Activated CD4-positive, alpha-beta T cell treated with anti-CD3 and anti-CD28 coated beads, Interleukin-10, Interleukin-2, amounts not matched to agents 100 ng/mL and 50 ng/mL, durations not matched to agents 16 hours and 8 hours (primary cell): ENCODE measurements around the gene SHISA6.
"Not testable (repeated sequence)": the region's sequence is repeated elsewhere in the genome, so short reads cannot be mapped to it uniquely, and the experiment has no call there.

Experiments
- DNase-seq: peaks from one replicate; pipeline ENCODE4 v3.0.0-alpha.2; 2020

SHISA6 gene

DNA sequence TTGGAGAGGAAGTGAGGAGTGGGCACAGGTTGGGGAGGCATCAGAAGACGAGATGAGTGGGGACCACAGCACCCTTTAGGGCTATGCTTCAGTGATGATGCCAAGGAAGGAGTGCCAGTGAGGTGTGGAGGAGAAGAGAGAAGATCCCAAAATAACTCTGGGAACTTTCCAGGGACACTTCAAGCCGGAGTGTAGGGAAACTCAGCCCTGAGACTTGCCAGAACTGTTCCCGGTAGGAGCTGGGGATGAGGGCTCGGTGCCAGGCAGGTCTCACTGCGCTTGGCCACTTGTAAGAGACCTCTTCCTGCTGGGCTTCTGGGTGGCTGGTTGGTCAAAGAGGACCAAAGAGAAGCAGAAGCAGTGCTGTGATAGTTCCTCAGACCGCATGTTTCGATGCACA is 63.6 kb downstream of the SHISA6 start:
- DNase-seq = no peak

DNA sequence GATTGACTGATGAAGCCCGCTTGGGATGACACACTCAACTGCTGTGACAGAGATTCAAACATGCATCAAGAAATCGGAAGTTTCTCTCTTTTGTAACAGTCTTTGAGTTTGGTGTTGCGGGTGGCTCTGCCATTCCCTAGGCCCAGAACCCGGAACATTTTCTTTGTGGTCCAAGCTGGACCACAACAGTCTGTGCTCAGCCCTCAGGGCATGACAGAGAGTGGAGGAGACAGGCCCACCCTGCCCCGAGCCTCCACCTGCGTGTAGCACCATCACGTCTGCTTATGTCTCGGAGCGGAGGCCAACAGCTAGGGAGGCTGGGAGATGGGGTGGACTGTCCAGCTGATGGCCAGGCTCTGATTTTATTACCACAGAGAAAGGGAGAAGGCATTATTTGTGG is 64.5 kb downstream of the SHISA6 start:
- no peak for DNase-seq

DNA sequence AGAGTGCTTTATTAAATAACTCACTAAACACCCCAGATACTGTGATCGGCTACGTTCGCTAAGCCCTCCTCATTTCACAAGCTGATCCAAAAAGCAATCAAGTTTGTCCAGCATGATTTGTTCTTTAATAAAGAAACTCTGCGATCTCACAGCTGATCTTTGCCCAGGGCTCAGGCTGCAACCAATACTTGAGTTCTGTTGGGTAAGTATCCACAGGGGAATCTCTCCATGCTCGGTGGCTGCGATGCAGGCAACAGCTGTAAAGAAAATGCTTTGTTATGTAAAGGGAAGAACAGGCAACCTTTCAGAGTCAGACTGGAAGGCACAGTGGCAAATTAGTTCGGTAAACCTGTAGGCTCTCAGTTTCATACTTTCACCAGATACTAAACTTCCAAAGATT is 67.5 kb downstream of the SHISA6 start:
- no peak for DNase-seq

DNA sequence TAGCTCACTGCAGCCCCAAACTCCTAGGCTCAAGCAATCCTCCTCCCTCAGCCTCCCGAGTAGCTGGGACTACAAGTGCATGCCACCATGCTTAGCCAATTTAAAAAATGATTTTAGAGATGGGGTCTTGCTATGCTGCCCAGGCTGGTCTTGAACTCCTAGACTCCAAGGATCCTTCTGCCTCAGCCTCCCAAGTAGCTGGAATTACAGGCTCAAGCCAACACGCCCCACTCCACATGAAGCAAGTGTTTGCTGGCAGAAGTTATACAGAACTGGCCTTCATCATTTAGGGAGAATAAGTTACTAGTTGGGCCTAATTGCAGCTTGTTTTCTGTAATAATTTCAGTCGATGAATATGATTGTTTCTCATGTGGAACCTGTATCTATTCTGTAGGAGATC is 68.0 kb downstream of the SHISA6 start:
- DNase-seq = no peak

DNA sequence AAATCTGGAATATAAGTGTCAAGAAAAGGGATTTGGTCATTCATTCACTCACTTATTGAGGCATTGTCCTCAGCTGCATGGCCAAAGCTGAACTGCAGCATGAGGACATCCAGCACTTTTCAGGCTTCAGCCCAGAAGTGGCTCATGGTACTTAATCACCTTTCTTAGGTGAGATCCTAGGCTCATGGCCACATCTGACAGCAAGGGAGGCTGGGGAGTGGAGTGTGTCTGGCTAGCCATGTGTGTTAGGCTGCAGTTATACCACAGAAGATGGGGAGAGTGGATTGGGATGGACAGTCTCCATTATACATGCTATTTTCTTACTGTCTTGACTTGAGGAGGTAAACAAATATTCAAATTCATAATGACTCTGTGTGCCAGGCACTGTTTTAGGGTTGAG is 68.8 kb downstream of the SHISA6 start:
- no peak for DNase-seq

DNA sequence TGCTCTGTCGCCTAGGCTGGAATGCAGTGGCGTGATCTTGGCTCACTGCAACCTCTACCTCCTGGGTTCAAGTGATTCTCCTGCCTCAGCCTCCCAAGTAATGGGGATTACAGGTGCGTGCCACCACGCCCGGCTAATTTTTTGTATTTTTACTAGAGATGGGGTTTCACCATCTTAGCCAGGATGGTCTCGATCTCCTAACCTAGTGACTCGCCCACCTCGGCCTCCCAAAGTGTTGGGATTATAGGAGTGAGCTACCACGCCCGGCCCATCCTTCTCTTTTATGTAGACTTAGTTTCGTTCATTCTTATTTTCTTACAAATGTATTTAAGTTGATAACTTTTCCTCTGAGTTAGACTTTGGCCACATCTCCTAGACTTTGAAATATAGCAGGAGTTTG is 75.4 kb downstream of the SHISA6 start:
- not testable (repeated sequence) for DNase-seq

DNA sequence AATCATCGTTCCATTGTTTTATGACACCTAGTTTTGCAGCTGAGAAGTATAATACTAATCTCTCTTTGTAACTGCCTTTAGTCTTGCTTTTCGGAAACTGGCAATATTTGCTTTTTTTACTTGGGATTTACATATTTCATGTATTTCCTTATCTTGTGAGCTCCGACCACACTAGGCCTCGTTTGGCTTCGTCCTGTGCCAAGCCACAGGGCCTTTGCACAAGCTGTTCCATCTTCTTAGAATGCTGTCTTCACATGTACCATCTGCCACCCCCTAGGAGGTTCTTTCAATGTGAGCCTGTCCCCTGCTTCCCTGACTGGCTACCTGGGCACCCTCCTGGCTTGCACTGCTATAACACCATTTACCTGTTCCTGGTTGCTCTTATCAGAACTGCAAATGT is 77.2 kb downstream of the SHISA6 start:
- no peak for DNase-seq

DNA sequence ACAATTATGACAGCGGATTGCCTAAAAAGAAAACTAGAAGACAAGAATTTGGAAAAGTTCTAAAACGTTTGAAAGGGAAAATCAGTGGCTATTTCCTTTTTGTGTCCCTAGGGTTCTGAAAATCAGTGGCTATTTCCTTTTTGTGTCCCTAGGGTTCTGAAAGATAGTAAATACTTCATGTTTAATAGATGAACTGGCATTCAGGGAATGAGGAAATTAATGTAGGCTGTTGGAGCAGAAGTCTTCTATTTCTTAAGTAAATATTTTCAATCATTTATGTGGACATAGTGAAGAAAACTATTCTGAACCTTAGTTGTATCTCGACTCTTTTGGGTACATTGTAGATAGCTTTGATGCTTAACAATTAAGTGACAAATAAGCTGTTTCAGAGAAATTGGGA is 78.9 kb downstream of the SHISA6 start:
- DNase-seq = no peak

DNA sequence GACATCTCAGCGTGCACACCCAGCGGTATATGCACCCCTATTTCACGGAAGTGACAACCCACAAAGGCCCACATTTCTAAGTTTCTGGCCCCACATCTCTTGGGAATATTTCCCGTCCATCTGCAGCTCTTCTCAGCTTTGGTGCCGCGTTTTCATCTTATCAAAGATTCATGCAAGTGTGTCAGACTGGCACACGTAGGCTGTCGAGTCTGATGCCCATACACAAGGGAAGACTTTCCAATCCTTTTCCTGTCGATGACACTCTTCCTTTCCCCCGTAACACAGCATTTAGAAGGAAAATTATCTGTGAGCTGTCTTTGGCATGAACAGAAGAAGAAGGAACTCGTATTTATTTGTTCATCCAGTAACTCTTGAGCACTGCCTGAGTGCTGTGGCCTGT is 83.0 kb downstream of the SHISA6 start:
- DNase-seq = no peak

DNA sequence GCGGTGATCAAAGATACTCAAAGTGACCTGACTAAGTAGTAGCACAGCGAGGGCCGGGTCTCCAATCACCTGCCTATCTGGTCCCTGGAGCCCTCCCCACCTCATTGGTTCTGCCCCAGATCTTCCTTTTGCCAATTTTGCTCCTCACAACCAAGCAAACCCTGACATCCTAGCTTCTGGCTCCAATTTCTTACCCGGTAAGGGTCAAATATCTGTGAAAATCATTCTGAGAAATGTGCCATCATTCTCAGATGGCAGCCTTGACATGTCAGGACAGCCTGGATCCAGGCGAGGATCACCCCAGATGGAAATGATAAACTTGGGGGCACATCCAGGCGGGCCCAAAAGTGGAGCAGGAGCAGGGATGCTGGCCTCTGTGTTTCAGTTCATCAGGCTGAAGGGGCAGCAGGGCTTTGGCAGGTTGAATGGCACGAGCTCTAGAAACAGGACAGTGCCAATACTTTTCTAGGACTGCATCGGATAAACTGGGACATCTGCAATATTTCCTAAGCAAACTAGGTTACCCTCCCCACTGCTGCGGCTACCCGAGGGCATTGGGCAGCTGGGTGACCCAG is 83.9 kb downstream of the SHISA6 start:
- no peak for DNase-seq

DNA sequence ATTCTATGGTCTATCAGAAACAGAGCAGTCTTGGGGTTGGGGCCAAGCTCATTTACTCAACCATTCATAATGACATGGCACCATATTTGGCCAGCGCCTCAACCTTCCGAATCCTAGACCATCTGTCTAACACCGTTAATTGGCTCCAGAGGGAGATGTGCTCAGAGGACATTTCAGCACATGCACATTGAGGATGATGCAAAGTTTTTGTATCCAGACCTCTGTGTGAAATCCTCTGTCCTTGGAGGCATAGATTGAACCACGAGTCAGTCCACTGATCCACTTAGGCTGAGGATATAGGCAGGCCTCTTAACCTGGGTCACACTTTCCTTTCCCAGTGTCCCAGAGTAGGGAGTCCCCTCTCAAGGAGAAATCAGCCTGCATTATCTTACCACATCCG is 85.5 kb downstream of the SHISA6 start:
- DNase-seq = no peak

DNA sequence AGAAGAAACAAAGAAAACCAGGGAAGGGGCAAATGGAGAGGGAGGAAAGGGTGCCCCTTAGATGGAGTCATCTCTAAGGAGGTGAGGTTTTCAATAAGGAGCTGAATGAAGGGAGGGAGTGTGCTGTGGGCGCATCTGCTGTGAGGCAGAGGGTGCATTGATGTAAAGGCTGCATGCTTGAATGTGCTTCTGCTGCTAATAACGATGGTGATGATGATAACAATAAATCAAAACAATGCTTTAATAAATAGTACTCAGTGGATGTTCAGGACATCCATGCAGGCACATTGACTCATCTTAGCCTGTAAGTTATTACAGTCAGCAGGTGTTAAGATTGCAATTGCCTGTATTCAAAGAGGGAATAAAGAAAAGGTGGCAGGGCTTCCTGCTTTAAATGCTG is 87.8 kb downstream of the SHISA6 start:
- no peak for DNase-seq

DNA sequence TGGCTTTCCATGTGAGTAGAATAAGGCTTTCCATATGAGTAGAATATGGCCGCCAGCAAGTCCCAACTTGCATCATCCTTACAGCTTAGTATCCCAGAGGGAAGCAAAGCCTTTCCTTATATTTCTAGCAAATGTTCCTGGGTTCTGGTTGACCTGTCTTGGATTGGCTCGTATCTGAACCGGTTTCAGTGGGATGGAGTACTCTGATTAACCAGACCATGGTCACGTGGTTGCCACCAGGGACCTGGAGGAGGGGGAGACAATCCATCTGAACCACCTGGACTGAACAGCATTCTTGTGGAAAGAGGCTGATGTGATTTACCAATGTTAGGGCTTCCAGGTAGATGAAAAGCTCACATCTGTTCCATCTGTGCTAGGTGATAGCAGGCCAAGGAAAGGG is 89.0 kb downstream of the SHISA6 start:
- no peak for DNase-seq

DNA sequence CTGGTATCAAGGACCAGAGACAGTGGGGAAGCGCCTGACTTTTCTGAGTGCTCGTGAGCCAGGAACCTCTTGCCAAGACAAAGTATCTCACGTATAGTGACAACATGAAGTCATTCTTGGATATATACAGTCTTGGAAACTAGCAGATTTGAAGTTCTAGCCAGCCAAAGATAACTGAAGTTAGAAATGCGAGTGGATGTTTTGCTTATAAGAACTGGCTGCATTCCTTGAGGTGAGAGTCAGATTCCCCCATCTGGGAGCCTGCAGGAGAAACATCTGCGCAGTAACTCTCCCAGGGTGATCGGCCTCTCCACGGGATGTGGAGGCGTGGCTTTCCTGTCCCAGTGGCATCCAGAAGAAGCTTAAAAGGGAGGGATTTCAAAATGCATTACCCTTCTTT is 89.8 kb downstream of the SHISA6 start:
- DNase-seq = no peak

DNA sequence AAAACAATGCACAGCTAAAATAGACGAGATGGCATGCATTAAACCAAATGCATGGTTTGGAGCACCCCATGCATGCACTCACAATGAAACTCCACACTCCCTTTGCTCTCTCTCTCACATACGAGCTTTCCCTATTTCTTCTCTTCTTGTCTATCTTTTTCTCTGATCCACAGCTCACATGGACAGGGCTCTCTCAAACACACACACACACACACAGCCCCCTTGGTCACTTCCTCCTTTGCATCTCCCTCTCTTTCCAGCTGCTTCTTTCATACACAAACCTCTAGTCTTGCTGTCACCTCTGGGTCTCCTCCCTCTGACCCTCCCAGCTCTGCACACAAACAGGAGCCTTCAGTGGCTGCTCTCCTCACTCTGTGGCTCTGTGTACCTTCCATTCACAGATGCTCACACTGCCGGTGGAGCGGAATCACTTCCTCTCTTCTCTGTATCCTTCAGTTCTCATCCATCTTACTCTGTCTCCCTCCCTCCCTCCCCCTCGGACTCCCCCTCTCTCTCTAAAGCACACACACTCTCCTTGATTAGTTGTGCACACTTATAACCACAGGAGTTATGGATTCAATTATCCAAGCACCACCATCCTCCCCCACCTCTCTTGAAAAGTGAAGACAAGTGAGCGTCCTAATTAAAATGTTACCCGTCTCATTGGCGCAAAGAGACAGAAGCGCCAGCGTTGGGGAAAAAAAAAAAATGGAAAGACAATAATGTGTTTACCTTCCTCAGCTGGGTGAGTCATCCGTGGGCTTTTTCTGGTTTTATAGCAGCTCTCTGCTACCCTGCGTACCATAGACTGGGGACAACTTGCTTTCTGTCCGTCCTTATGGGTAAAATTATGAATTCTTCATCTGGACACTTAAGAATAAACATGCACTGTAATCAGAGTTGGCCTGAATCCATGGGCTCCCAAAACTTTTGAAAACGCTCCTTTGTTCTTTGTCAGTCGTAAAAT is 90.8 kb downstream of the SHISA6 start:
- DNase-seq = no peak

DNA sequence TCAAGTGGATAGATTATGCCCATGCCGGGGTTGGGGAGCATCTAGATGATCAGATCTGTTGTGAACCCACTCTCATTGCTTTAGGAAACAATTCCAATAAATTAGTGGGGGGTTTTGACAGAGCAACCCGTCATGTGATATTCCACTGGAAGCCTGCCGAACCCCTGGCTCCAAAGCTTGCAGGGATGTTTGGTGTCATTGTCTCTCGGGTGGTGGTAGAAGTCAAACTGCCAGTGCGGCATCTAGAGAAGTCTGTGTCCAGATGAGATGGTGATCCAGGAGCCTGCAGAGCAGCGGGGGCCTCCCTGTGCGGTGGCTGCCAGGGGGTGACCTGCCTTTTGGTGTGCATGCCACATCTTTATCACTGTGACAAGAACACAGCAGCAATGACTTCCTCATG is 91.7 kb downstream of the SHISA6 start:
- no peak for DNase-seq

DNA sequence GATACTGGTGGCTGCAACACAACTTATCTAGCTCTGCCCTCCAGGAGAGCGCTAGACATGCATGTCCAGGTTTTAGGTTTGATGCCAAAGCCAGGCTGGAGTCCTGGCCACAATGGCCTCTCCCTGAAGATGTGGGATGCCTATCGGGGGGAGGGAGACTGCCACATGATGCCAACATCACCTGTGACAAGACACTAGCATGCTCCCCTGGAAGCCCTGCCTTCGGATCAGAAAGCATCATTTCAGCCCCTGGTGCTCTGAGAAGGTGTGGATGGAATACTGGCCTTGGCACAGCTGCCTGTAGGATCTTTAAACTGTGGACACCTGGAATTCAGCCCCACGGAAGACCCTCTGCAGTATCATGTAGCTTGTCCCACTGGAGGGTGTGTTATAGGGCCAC is 93.5 kb downstream of the SHISA6 start:
- DNase-seq = no peak

DNA sequence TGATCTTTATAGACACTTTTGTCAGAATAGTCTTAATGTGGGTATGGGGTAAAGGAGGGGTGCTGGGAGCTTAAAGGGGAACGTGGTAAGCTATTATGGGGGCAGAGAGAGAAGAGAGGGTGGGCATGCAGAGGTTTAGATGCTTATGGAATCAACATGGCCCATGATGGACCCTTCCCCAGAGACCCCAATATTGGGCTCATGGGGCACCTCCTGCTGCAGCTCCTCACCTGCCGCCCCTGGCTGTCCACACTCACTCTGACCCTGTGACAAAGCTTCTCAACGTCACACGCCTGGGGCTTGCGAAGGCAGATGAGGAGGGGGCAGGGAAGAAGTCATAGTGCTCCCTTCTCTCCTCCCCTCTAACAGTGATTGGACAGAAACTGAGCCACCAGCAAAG is 95.3 kb downstream of the SHISA6 start:
- no peak for DNase-seq

DNA sequence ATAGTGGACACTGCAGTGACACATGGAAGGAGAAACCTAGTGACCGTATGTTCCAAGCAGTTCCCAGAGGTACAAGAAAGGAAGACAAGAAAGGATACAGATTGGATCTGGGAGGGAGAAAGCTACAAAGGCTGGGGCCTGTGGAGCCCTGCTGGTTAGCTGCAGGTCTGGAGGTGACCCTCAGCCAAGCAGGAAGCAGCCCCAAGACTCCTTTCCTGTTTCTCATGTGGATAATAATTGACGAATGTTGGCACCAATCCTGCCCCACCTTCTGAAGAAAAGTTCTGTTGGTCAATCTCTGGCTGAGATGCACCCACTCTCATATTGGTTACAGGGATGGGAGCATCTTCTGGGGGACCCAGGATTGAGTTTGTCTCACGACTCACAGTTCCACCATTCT is 99.8 kb downstream of the SHISA6 start:
- DNase-seq = no peak

DNA sequence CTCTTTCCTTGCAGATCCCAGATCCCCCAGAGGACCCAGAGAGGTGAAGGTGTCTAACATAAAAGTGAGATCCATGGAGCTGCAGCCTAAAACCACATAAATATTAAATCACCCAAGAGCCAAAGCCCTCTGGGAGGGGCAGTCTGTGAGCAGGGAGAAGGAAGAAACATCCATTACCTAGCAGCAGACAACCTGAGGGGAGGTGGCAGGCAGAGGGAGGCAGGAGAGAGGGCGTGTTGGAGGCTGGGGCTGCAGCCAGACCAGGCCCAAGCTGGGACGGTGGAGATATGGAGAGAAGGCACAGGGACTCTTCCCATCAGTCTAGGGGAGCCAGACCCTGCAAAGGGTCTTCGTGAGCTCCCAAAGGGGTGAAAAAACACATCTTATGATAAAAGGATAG is 101.1 kb downstream of the SHISA6 start:
- no peak for DNase-seq

DNA sequence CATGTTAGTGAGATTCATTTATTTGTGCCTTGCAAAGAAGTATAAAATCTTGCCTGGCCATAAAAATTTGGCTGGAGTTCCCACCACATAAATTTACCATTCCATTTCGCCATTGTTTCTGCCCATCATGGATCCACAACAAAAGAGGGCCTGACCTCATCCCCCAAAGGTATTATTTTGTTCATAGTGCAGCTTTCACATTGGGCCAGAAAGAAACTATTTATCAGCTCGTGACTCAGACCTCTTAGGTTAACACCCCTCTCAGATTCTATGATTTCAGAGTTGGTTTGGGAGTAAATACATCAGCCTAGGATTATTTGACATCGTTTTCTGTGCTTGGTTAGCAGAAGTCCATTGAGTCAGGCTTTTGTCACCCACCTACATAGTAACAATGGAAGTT is 108.1 kb downstream of the SHISA6 start:
- DNase-seq = no peak

DNA sequence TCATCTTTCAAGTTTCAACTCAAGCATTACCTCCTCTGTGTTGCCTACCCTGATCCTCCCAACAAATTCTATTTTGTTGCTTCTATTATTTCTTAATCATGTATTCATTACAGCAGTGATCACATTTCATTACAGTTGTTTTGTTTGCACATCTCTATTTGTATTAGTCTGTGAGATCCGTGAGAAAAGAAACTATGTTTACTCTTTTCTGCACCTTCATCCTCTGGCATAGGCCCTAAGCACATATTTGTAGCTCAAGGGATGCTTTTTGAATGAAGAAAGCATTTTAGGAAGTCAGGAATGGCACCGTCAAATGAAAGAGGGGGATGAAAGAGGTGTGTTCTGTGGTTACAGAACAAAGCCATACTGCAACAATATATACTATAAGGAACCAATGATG is 110.5 kb downstream of the SHISA6 start:
- DNase-seq = no peak

DNA sequence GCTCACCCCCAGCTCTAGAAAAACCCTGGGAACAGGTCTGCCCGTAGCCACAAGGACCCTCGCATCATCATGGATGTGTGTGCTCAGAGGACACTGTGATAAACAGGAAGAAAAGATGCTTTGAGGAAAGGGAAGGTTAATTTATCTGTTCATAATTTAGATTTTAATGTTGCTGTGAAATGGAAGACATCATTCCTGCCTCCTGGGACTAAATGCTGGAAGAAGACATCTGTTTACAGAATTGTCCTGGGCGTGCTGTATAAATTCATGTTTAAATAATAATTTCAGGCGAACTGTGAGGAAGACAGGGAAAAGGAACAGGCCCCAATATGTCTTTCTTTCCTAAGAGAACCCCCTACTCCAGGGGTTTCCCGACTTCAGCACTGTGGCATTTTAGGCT is 112.6 kb downstream of the SHISA6 start:
- no peak for DNase-seq

DNA sequence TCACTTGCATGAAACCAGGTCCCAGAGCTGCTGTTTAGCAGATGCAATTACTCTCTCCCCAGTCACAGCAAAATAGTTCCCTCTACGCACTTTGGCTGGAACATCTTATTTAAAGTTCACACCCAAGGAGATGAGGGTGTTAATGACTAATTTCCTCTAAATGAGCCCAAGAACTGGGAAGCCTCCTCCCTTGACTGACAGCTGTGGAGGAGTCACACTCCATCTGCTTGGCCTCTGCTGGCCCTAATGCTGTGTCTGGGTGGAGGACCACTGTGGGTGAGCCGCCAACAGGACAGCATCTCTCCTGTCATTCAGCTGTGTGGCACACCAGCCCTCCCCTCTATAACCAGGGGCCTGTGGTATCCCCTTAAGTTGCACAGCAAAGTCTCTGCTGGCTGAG is 115.4 kb downstream of the SHISA6 start:
- DNase-seq = no peak
